Astrocyte (in vitro differentiated cells and primary cell): ENCODE data around the gene ZDHHC11B.
"Not testable (repeated sequence)": the region's sequence is repeated elsewhere in the genome, so short reads cannot be mapped to it uniquely, and the experiment has no call there.

ENCODE experiments used
- EZH2 ChIP-seq: IDR thresholded peaks from 2 replicates; pipeline ENCODE4 v1.6.1; 2012; ENCODE audit warnings: mild to moderate bottlenecking, low read length, inconsistent platforms; ENCODE audit not compliant: insufficient read depth
- TF ChIP-seq, protein P1 (sequence below): IDR thresholded peaks from 2 replicates; pipeline ENCODE4 v1.5.1; 2011; ENCODE audit warnings: low read depth, mild to moderate bottlenecking, inconsistent platforms, low read length, moderate library complexity; ENCODE audit not compliant: insufficient read depth

DNA sequence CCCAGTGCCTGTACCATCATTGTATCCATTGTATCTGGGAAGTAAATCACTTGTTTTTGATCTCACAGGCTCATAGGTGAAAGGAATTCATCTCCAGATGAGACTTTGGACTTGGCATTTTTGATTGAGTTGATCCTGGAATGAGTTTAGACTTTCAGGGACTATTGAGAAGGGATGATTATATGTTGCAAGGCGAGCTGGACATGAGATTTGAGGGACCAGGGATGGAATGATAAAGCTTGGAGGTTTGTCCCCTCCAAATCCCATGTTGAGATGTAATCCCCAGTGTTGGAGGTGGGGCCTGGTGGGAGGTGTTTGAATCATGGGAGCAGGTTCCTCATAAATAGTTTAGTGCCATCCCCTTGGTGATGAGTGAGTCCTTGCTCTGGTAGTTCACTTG, 10.4 kb upstream of the ZDHHC11B start:
- TF ChIP-seq, protein P1, sequence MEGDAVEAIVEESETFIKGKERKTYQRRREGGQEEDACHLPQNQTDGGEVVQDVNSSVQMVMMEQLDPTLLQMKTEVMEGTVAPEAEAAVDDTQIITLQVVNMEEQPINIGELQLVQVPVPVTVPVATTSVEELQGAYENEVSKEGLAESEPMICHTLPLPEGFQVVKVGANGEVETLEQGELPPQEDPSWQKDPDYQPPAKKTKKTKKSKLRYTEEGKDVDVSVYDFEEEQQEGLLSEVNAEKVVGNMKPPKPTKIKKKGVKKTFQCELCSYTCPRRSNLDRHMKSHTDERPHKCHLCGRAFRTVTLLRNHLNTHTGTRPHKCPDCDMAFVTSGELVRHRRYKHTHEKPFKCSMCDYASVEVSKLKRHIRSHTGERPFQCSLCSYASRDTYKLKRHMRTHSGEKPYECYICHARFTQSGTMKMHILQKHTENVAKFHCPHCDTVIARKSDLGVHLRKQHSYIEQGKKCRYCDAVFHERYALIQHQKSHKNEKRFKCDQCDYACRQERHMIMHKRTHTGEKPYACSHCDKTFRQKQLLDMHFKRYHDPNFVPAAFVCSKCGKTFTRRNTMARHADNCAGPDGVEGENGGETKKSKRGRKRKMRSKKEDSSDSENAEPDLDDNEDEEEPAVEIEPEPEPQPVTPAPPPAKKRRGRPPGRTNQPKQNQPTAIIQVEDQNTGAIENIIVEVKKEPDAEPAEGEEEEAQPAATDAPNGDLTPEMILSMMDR: not testable (repeated sequence)
- TF ChIP-seq EZH2: not testable (repeated sequence)
